HL-60/S4 (cell line): ENCODE results near the gene AGPAT4.
"Not testable (repeated sequence)": the region's sequence is repeated elsewhere in the genome, so short reads cannot be mapped to it uniquely, and the experiment has no call there.

ENCODE experiments used
- in situ Hi-C: fragments of 300-500 bp; cut with MboI; formaldehyde crosslinking; loops from 2 replicates; pipeline ENCODE4 v1.14.3; 2022; ENCODE audit warnings: low sequenced_read_pairs

Gene AGPAT4

GRCh38 chr6:161210857-161211256 is 63.0 kb downstream of the AGPAT4 start:
- in situ Hi-C loops, result no loop called here

GRCh38 chr6:161207200-161207599 is 66.7 kb downstream of the AGPAT4 start:
- in situ Hi-C loops, result no loop called here

GRCh38 chr6:161204866-161205557 is 68.8 kb downstream of the AGPAT4 start:
- in situ Hi-C loops, result no loop called here

GRCh38 chr6:161200610-161201370 is 73.1 kb downstream of the AGPAT4 start:
- in situ Hi-C loops, result no loop called here

- in situ Hi-C loops, result no loop called here
Measured at GRCh38 chr6:161199850-161200249, 74.0 kb downstream of the AGPAT4 start.

- in situ Hi-C loops, result no loop called here
Measured at GRCh38 chr6:161198783-161199460, 74.9 kb downstream of the AGPAT4 start.

GRCh38 chr6:161198176-161198575 is 75.7 kb downstream of the AGPAT4 start:
- in situ Hi-C loops, result no loop called here

- in situ Hi-C loops, result no loop called here
Measured at GRCh38 chr6:161195386-161195785, 78.5 kb downstream of the AGPAT4 start.

GRCh38 chr6:161194374-161194773 is 79.5 kb downstream of the AGPAT4 start:
- in situ Hi-C loops, result no loop called here

GRCh38 chr6:161192636-161193411 is 81.0 kb downstream of the AGPAT4 start:
- in situ Hi-C loops, result no loop called here

- in situ Hi-C loops, result no loop called here
Measured at GRCh38 chr6:161191671-161192070, 82.2 kb downstream of the AGPAT4 start.

- in situ Hi-C loops, result no loop called here
Measured at GRCh38 chr6:161191007-161191406, 82.9 kb downstream of the AGPAT4 start.

- in situ Hi-C loops, result no loop called here
Measured at GRCh38 chr6:161189891-161190290, 84.0 kb downstream of the AGPAT4 start.

GRCh38 chr6:161188547-161189465 is 85.1 kb downstream of the AGPAT4 start:
- in situ Hi-C loops, result no loop called here

- in situ Hi-C loops, result no loop called here
Measured at GRCh38 chr6:161186173-161186769, 87.6 kb downstream of the AGPAT4 start.

- in situ Hi-C loops, result no loop called here
Measured at GRCh38 chr6:161181121-161181520, 92.7 kb downstream of the AGPAT4 start.

GRCh38 chr6:161178155-161178554 is 95.7 kb downstream of the AGPAT4 start:
- in situ Hi-C loops, result not testable (repeated sequence)

GRCh38 chr6:161176428-161176827 is 97.4 kb downstream of the AGPAT4 start:
- in situ Hi-C loops, result not testable (repeated sequence)

- in situ Hi-C loops, result not testable (repeated sequence)
Measured at GRCh38 chr6:161172769-161173168, 101.1 kb downstream of the AGPAT4 start.

- in situ Hi-C loops, result no loop called here
Measured at GRCh38 chr6:161171207-161171606, 102.7 kb downstream of the AGPAT4 start.
